ENCODE measurements around the gene PRKCB.

Gene PRKCB

DNA sequence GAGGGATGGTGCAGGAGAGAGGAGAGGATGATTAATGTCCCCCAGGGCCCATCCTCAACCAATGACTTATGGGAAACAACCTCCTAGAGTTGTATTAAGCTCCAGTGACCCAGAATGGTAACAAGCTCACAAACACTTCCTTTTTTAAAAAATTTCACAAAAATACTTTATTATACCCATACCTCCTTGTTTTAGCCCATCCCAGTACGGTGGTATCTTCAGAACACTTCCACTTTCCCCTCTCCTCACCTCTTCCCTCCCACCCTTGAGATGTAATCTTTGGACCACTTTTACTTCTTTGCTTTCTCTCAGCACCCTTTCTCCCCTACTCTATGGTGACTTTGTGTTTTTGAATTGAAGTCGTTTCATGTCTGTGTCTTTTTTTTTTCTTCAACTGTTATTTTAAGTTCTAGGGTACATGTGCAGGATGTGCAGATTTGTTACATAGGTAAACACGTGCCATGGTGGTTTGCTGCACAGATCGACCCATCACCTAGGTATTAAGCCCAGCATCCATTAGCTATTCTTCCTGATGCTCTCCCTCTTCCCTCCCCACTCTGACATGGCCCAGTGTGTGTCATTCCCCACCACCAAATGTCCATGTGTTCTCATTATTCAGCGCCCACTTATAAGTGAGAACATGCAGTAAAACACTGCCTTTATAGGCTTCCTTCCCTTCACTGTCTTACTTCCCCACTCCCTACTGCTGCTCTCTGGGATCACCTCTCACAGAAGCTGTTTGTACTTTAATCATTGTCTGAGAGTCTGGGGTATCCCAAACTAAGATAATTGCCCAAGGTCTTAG is 124.5 kb downstream of the PRKCB start:
- CTCF ChIA-PET: no interaction called here
- no peak for DNase-seq (ENCODE audit: low spot score)
- TF ChIP-seq, protein P1, sequence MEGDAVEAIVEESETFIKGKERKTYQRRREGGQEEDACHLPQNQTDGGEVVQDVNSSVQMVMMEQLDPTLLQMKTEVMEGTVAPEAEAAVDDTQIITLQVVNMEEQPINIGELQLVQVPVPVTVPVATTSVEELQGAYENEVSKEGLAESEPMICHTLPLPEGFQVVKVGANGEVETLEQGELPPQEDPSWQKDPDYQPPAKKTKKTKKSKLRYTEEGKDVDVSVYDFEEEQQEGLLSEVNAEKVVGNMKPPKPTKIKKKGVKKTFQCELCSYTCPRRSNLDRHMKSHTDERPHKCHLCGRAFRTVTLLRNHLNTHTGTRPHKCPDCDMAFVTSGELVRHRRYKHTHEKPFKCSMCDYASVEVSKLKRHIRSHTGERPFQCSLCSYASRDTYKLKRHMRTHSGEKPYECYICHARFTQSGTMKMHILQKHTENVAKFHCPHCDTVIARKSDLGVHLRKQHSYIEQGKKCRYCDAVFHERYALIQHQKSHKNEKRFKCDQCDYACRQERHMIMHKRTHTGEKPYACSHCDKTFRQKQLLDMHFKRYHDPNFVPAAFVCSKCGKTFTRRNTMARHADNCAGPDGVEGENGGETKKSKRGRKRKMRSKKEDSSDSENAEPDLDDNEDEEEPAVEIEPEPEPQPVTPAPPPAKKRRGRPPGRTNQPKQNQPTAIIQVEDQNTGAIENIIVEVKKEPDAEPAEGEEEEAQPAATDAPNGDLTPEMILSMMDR (conservative IDR thresholded peaks at IDR 0.05; ENCODE audit: low read depth): no peak
- H3K27ac ChIP-seq: no peak overlapping the region
- POLR2A ChIA-PET (ENCODE audit: low non-redundant PET): no interaction called here

DNA sequence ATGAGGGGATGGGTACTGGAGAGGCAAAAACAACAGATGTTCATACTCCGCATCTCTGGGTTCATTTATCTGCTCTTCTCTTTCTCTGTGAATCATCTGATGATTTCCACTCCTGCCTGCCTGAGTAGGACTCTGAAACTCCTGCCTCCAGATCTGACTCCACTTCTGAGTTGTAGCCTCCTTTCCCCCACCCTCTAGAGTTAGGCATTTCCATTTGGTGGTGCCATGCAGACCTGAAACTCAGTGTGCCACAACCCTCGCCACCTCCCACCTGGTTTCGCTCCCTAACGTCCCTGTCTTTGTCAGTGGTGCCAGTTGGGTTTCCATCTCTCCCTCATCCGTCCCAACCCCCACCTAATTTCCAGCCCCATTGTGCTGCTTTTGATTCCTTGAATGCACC is 126.2 kb downstream of the PRKCB start:
- DNase-seq (ENCODE audit: low spot score): no peak
- ChIA-PET CTCF (no interaction called here), POLR2A (ENCODE audit: low non-redundant PET) (no interaction called here)
- TF ChIP-seq, protein P1 (conservative IDR thresholded peaks at IDR 0.05; ENCODE audit: low read depth): no peak
- H3K27ac ChIP-seq: no peak overlapping the region

DNA sequence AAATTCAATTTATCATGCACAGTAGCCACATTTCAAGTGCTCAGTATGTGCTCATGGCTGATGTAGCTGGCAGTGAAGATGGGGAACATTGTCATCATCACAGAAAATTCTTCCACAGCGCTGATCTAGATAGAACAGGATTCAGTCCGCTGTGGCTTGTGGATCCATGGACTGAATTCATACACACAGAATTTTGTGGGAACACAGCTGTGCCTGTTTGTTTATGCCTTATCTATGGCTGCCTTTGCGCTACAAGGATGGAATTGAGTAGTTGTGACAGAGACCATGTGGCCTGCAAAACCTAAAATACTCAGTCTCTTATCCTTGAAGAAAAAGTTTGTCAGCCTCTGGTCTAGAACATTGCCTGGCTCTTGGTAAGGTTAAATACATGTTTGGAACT is 128.4 kb downstream of the PRKCB start:
- H3K27ac ChIP-seq: no peak overlapping the region
- ChIA-PET CTCF (no interaction called here), POLR2A (ENCODE audit: low non-redundant PET) (no interaction called here)
- TF ChIP-seq, protein P1 (conservative IDR thresholded peaks at IDR 0.05; ENCODE audit: low read depth): no peak
- DNase-seq (ENCODE audit: low spot score): no peak

DNA sequence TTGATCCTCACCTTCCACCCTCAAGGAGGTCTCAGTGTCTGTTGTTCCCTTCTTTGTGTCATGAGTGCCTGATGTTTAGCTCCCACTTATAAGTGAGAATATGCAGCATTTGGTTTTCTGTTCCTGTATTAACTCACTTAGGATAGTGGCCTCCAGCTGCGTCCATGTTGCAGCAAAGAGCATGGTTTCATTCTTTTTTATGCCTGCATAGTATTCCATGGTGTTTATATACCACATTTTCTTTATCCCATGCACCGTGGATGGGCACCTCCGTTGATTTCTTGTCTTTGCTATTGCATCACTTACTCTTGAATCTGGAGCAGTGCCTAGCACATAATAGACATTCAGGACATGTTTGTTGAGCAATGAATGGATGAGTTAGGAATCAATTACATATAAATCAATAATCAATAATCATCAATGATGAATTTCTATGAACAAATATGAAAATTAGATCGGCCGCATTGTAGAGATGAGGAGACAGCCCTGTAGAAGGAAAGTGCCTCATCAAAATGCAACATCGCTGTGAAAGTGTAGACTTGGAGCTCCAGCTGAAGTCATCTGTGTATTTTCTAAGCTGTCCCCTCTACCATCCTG is 129.5 kb downstream of the PRKCB start:
- TF ChIP-seq, protein P1 (conservative IDR thresholded peaks at IDR 0.05; ENCODE audit: low read depth): no peak
- DNase-seq (ENCODE audit: low spot score): no peak
- POLR2A ChIA-PET (ENCODE audit: low non-redundant PET): no interaction called here
- H3K27ac ChIP-seq: no peak overlapping the region
- CTCF ChIA-PET: no interaction called here

DNA sequence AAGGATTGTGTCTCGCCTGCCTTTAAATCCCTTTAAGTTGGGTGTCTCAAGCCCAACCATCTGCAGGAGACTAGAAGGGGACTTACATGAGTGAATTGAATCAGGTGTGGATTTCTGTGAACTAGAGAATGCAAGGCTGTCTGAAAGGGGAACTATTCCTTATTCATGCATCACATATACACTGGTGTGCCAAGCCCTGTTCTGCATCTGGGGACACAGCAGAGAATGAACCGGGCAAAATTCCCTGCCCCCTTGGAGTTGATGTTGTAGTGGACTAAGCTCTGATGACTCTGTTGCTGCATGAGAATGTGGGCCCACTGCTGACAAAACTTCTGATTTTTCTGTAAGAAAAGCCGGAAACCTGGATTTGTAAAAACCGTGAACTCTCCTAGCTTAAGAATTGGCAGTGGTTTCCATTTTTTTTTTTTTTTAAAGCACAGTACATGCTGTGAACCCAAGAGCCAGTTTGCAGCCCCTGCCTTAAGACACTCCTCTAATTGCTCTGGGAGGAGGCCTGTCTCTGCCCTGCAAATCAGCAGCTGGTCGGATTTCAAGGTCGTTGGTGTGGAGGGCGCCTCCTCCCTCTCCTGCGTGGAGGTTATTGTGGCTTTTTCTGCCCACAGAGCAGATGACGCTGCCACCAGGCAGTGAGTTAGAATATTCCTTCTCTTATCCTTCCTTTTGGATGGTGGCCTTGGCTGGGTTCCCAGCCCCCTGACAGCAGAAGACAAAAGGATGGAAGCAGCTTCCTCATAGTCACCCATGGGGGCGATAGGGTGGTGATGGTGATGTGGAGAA is 131.0 kb downstream of the PRKCB start:
- ChIA-PET CTCF (interaction anchor here (0.6 kb wide), 2 partner anchors 17 to 43 kb away, joined by 3 to 4 read pairs; no protein-coding TSS in a partner anchor), POLR2A (ENCODE audit: low non-redundant PET) (no interaction called here)
- DNase-seq (ENCODE audit: low spot score): no peak
- TF ChIP-seq, protein P1 (conservative IDR thresholded peaks at IDR 0.05; ENCODE audit: low read depth): no peak
- no peak overlapping the region for H3K27ac ChIP-seq

DNA sequence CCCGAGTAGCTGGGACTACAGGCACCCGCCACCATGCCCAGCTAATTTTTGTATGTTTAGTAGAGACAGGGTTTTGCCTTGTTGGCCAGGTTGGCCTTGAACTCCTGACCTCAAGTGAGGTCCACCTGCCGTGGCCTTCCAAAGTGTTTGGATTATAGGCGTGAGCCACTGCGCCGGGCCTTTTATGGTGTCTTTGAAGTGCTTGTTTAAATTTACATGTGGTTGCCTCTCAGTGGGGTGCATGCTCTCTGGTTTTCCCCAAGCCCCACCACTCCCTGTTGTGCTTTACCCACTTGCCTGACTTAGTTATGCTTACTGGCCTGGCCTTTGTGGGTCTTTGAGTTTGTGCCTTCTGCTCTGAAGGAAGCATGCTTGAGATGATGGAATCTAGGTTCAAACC is 132.0 kb downstream of the PRKCB start:
- no peak for DNase-seq (ENCODE audit: low spot score)
- TF ChIP-seq, protein P1 (conservative IDR thresholded peaks at IDR 0.05; ENCODE audit: low read depth): no peak
- no peak overlapping the region for H3K27ac ChIP-seq
- ChIA-PET CTCF (no interaction called here), POLR2A (ENCODE audit: low non-redundant PET) (no interaction called here)

Data from RWPE1 (cell line).